Measurements from ENCODE around the gene MOB3C. TPM values are rescaled to one million over a fixed set of nuclear protein-coding genes. Genes with fewer than 3 reads are reported as not detected.

MOB3C gene
- total and polyA plus RNA-seq, 10 of the 15 experiments (the other 5 are each of a cell fraction or from before 2014, with no cell fraction given): 1.0 to 16.0 (median 9.4) TPM

- H3K9me3 ChIP-seq (replicated peaks; ENCODE audit: control insufficient read depth, insufficient read depth, low read length): no peaks in the 10 kb centered on the region
- peaks cover 0 to 6% of the 10 kb centered on the region in 2 experiments; a peak in 2 of 4 replicates for H3K36me3 ChIP-seq (ENCODE audit: control insufficient read depth in 2 of 2, insufficient read depth in 2 of 2, low read length in 1 of 2)
- H3K4me1 ChIP-seq (ENCODE audit: control insufficient read depth, insufficient read depth, low read length): 0 out of 2 replicates have a peak, but pooled peaks cover 3% of the 10 kb centered on the region
- no peak for FAIRE-seq
- no peak for ATAC-seq
- intact Hi-C loops (cut with micrococcal nuclease; ENCODE audit: unreplicated experiment) (no loop called here), in situ Hi-C loops (cut with MboI) (no loop called here)
- TF ChIP-seq NFIC (IDR thresholded peaks at IDR 0.05; ENCODE audit: low read depth, low read length): no peak
- no peak for TF ChIP-seq PAX5 (IDR thresholded peaks at IDR 0.05; ENCODE audit: borderline replicate concordance, low read depth, low read length)
- no peak for TF ChIP-seq NKRF (conservative IDR thresholded peaks at IDR 0.05)
- no peak for TF ChIP-seq ZNF24 (IDR thresholded peaks at IDR 0.05)
- no peak for TF ChIP-seq EED (IDR thresholded peaks at IDR 0.05; ENCODE audit: low read depth)
- TF ChIP-seq ESRRA (IDR thresholded peaks at IDR 0.05; ENCODE audit: low read length): no peak
- no peak for TF ChIP-seq NR2C2 (IDR thresholded peaks at IDR 0.05; ENCODE audit: borderline replicate concordance, control insufficient read depth, insufficient read length, low read depth)
- RAD21 ChIA-PET (ENCODE audit: unreplicated experiment): no interaction called here
- H3K4me2 ChIP-seq (ENCODE audit: control insufficient read depth, insufficient read depth): no peak overlapping the region
- no peaks in the 10 kb centered on the region for H3K27me3 ChIP-seq (replicated peaks in 1 of 2; ENCODE audit: control insufficient read depth in 2 of 2, insufficient read depth in 2 of 2, low read length in 1 of 2)
- peaks cover 13% of the 10 kb centered on the region for H3K79me2 ChIP-seq (ENCODE audit: control insufficient read depth, insufficient read depth, low read length)
- H3K27ac ChIP-seq (ENCODE audit: control insufficient read depth, insufficient read depth): no peak overlapping the region
- no peak for DNase-seq (ENCODE audit: low read depth, low spot score)
- H3K9ac ChIP-seq (ENCODE audit: control insufficient read depth, insufficient read depth, low read length): no peak overlapping the region
- CTCF ChIA-PET: interaction anchor here (1.7 kb wide), 1 partner anchor 17 kb away, joined by 5 read pairs; no protein-coding TSS in a partner anchor
- no peak overlapping the region for H2AFZ ChIP-seq (ENCODE audit: control insufficient read depth, low read depth, low read length)
- POLR2A ChIA-PET: interaction anchor here (9.1 kb wide), 1 partner anchor 8 kb away, joined by 124 read pairs; the partner anchor contains the start of gene MOB3C
- no peak overlapping the region for H3K4me3 ChIP-seq
- no peaks in the 10 kb centered on the region for H4K20me1 ChIP-seq (ENCODE audit: control insufficient read depth, insufficient read depth)
- no TSS peak for BruUV-seq (replicated peaks)
- SMC1A ChIA-PET (ENCODE audit: uncharacterized antibody, unreplicated experiment): interaction anchor here (6.2 kb wide), 1 partner anchor 10 kb away, joined by 53 read pairs; the partner anchor contains the start of gene MOB3C
- whole genome bisulfite sequencing (ENCODE audit: insufficient coverage, insufficient replicate concordance, low lambda C conversion rate, missing lambda C conversion rate): 96% methylated on average over 7 of the region's 7 CpGs
Observed at GRCh38 chr1:46607345-46608130, 9.1 kb downstream of the MOB3C start.
